Activated CD8-positive, alpha-beta memory T cell treated with anti-CD3 and anti-CD28 coated beads, Interleukin-2, amount 10 ng/mL, durations not matched to agents 7 days and 5 days (primary cell): ENCODE results near the gene RGL4. TPM values are rescaled to one million over a fixed set of nuclear protein-coding genes. Genes with fewer than 3 reads are reported as not detected.
"Not testable (repeated sequence)": the region's sequence is repeated elsewhere in the genome, so short reads cannot be mapped to it uniquely, and the experiment has no call there.

Source experiments
- ATAC-seq: fragments of 150-1000 bp; cut with Tn5 transposase; one replicate; pipeline ENCODE4 v1.10.0; 2021; ENCODE audit warnings: moderate library complexity
- CTCF ChIA-PET: fragments of 350-600 bp; sonication (Branson Sonifier 250); formaldehyde crosslinking; loops from one replicate; lab custom pipeline; 2021; ENCODE audit warnings: antibody characterized with exemption; lab: Charles Lee
- DNase-seq: peaks from one replicate; pipeline ENCODE4 v3.0.0-alpha.2; 2020
- H3K27ac Mint-ChIP-seq: one replicate; pipeline ENCODE4 v1.8.0; 2021; ENCODE audit warnings: mild to moderate bottlenecking, mixed read lengths
- H3K27me3 Mint-ChIP-seq: one replicate; pipeline ENCODE4 v1.8.0; 2021; ENCODE audit warnings: mixed read lengths
- H3K36me3 Mint-ChIP-seq: one replicate; pipeline ENCODE4 v1.8.0; 2021; ENCODE audit warnings: mild to moderate bottlenecking, mixed read lengths
- H3K4me1 Mint-ChIP-seq: one replicate; pipeline ENCODE4 v1.8.0; 2021; ENCODE audit warnings: mixed read lengths
- H3K4me3 Mint-ChIP-seq: one replicate; pipeline ENCODE4 v1.8.0; 2021; ENCODE audit warnings: mild to moderate bottlenecking, moderate library complexity, mixed read lengths
- H3K9me3 Mint-ChIP-seq: one replicate; pipeline ENCODE4 v1.8.0; 2022; ENCODE audit warnings: low read depth, mixed read lengths
- total RNA-seq, 2 experiments: library from RNA; stranded (reverse); gene quantifications; one replicate each; pipeline ENCODE4 v1.2.3, GENCODE V29; 2021

RGL4 gene
- total RNA-seq, 2 experiments from 2014 or later: 15.5 to 30.8 TPM

GRCh38 chr22:23673050-23673620, 17.7 kb upstream of the RGL4 start:
- DNase-seq: no peak
- peaks cover 35% of the 10 kb centered on the region for H3K4me1 Mint-ChIP-seq
- no peak overlapping the region for H3K4me3 Mint-ChIP-seq
- ATAC-seq: peak; percentile 4
- peaks cover 5% of the 10 kb centered on the region for H3K36me3 Mint-ChIP-seq
- H3K27me3 Mint-ChIP-seq: no peaks in the 10 kb centered on the region
- H3K27ac Mint-ChIP-seq: peak overlapping the region; percentile 67
- H3K9me3 Mint-ChIP-seq: no peaks in the 10 kb centered on the region
- CTCF ChIA-PET: interaction anchor here (0.9 kb wide), 1 partner anchor 10 kb away, joined by 3 read pairs; no protein-coding TSS in a partner anchor

GRCh38 chr22:23673826-23674690, 16.8 kb upstream of the RGL4 start:
- no peaks in the 10 kb centered on the region for H3K9me3 Mint-ChIP-seq
- no peak for DNase-seq
- H3K4me1 Mint-ChIP-seq: peaks cover 35% of the 10 kb centered on the region
- no peak overlapping the region for H3K27ac Mint-ChIP-seq
- H3K4me3 Mint-ChIP-seq: no peak overlapping the region
- CTCF ChIA-PET: no interaction called here
- no peaks in the 10 kb centered on the region for H3K27me3 Mint-ChIP-seq
- peaks cover 3% of the 10 kb centered on the region for H3K36me3 Mint-ChIP-seq
- no peak for ATAC-seq

DNA sequence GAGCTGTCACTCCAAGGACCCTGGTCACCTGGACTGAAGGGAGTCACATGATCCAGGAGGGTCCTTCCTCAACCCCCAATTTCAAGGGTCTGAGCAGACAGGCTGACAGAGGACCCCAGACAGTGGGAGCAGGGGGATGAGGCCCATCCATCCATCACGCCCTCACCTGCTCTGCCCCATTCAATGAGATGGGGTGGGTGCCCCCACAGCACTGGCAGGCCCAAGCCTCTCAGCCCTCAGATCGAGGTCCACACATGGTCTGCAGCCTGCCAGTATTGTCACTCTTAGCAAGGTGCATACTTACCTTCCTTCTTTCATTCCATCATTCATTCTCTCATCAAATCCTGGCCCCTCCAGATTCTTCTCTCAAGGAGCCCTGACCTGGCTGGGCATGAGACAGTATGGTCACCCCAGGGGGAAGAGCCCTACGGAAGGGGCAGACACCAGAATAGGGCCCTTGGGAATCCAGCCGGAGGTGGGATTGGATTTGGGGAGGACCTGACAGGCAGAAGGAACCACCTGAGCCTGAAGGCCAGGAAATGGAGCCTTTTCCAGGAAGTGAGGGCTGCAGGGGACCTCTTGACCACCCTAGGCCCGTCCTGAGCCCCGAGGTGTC, 15.8 kb upstream of the RGL4 start:
- H3K4me3 Mint-ChIP-seq, ATAC-seq: not testable (repeated sequence)

GRCh38 chr22:23675502-23676415, 15.1 kb upstream of the RGL4 start:
- H3K27me3 Mint-ChIP-seq: no peaks in the 10 kb centered on the region
- ATAC-seq (peak; percentile 41), DNase-seq (peak; percentile 69)
- H3K9me3 Mint-ChIP-seq: no peaks in the 10 kb centered on the region
- H3K36me3 Mint-ChIP-seq: peaks cover 1% of the 10 kb centered on the region
- H3K4me3 Mint-ChIP-seq: no peak overlapping the region
- peak overlapping the region; percentile 77 for H3K27ac Mint-ChIP-seq
- H3K4me1 Mint-ChIP-seq: peaks cover 37% of the 10 kb centered on the region
- CTCF ChIA-PET: no interaction called here

More for the DNA sequence above, 15.8 kb upstream of the RGL4 start:
- CTCF ChIA-PET, H3K9me3 Mint-ChIP-seq, DNase-seq, H3K36me3 Mint-ChIP-seq, H3K27me3 Mint-ChIP-seq: not testable (repeated sequence)
- H3K4me1 Mint-ChIP-seq: peaks cover 35% of the 10 kb centered on the region
- peak overlapping the region; percentile 25 for H3K27ac Mint-ChIP-seq

- peaks cover 37% of the 10 kb centered on the region for H3K4me1 Mint-ChIP-seq
- peak overlapping the region; percentile 77 for H3K27ac Mint-ChIP-seq
- H3K9me3 Mint-ChIP-seq, CTCF ChIA-PET, H3K36me3 Mint-ChIP-seq, ATAC-seq, DNase-seq, H3K27me3 Mint-ChIP-seq, H3K4me3 Mint-ChIP-seq: not testable (repeated sequence)
These were observed 13.7 kb upstream of the RGL4 start for GRCh38 chr22:23676841-23677700.

DNA sequence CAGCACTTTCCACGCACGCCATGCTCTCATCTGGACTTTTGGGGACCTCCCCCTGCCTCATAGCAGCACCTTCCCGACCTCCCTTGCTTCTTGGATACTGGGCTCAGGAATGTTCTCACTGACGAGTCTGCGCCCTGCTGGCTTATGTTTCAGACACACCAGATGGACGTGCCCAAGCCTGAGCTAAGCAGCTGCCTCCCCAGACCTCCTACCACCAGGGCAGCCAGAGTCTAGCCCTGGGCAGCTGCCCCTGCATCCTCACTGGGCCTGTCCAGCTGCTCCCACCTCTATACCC, 13.2 kb upstream of the RGL4 start:
- peaks cover 3% of the 10 kb centered on the region for H3K36me3 Mint-ChIP-seq
- CTCF ChIA-PET: no interaction called here
- ATAC-seq (no peak), DNase-seq (no peak)
- H3K27me3 Mint-ChIP-seq: no peaks in the 10 kb centered on the region
- H3K4me3 Mint-ChIP-seq: no peak overlapping the region
- no peak overlapping the region for H3K27ac Mint-ChIP-seq
- peaks cover 33% of the 10 kb centered on the region for H3K4me1 Mint-ChIP-seq
- H3K9me3 Mint-ChIP-seq: no peaks in the 10 kb centered on the region

- DNase-seq (no peak), ATAC-seq (no peak)
- Mint-ChIP-seq H3K4me3 (no peak overlapping the region), H3K27me3 (no peaks in the 10 kb centered on the region), H3K9me3 (no peaks in the 10 kb centered on the region), H3K27ac (no peak overlapping the region), H3K36me3 (peaks cover 3% of the 10 kb centered on the region), H3K4me1 (peaks cover 28% of the 10 kb centered on the region)
- CTCF ChIA-PET: no interaction called here
These were observed 12.7 kb upstream of the RGL4 start for GRCh38 chr22:23678133-23678532.

DNA sequence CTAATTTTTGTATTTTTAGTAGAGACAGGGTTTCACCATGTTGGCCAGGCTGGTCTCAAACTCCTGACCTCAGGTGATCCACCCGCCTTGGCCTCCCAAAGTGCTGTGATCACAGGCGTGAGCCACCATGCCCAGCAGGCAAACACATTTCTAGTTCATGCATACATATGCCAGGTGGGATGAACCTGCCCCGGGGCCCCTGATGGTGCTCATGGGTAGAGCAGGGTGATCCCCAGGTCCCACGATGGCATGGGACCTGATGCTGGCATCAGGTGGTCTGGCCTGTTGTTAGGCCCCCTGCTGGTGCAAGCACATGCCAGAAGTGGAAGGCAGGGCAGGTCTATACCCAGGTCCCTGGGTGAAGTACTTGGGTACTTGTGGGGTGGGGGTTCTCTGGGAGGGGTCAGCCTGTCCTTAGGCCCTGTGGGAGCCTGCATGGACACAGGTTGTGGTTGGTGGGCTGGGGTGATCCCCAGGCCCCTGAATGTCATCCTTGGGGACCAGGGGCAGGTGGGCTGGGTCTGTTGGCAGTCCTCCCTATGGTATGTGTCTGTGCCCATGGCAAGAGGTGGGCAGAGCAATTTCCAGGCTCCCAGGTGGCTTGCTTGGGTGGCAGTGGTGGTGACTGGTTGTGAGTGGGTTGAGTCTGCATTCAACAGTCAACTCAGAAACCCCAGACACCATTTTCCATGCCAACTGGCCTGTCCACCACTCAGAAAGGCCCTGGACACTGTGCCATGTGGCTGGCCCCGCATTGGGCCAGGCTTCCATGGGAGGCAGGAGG, 9.6 kb upstream of the RGL4 start:
- Mint-ChIP-seq H3K27ac (no peak overlapping the region), H3K36me3 (peaks cover 2% of the 10 kb centered on the region), H3K4me1 (peaks cover 9% of the 10 kb centered on the region), H3K27me3 (no peaks in the 10 kb centered on the region), H3K9me3 (no peaks in the 10 kb centered on the region), H3K4me3 (no peak overlapping the region)
- ATAC-seq (no peak), DNase-seq (no peak)
- CTCF ChIA-PET: no interaction called here

- ATAC-seq: no peak
- Mint-ChIP-seq H3K9me3 (no peaks in the 10 kb centered on the region), H3K4me1 (peaks cover 4% of the 10 kb centered on the region), H3K27me3 (no peaks in the 10 kb centered on the region), H3K4me3 (no peak overlapping the region), H3K36me3 (peaks cover 2% of the 10 kb centered on the region), H3K27ac (no peak overlapping the region)
- DNase-seq: no peak
- CTCF ChIA-PET: no interaction called here
These were observed 8.7 kb upstream of the RGL4 start for GRCh38 chr22:23682077-23682476.

DNA sequence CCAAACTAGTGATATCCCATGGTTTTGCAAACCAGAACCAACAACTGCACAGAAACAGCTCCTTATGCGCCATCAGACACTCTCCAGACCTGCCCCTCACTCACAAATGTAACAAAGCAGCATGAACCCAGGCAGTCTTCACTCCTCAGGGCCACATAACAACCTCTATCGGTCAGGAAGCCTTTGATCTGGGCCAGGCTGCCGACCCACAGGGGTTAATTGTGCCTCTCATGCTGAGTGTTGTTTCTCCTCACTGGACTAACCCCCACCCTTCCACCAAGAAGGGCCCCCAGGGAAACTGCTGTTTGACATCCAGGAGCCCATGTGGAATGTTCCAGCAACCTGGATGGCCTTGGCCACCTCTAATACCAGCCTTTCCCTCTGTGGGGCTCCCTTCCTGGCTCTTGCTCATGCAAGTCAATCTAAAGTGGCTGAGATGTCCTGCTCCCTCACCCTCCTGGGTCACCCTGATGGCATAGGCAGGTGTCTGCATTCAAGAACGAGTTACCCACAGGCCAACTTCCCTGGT, 7.9 kb upstream of the RGL4 start:
- peaks cover 2% of the 10 kb centered on the region for H3K4me1 Mint-ChIP-seq
- no peak overlapping the region for H3K4me3 Mint-ChIP-seq
- no peaks in the 10 kb centered on the region for H3K27me3 Mint-ChIP-seq
- DNase-seq: no peak
- ATAC-seq: no peak
- no peaks in the 10 kb centered on the region for H3K9me3 Mint-ChIP-seq
- H3K36me3 Mint-ChIP-seq: peaks cover 2% of the 10 kb centered on the region
- CTCF ChIA-PET: interaction anchor here (0.7 to 0.9 kb wide), 2 partner anchors 9 to 10 kb away, joined by 3 read pairs; no protein-coding TSS in a partner anchor
- H3K27ac Mint-ChIP-seq: no peak overlapping the region

- CTCF ChIA-PET: interaction anchor here (0.7 to 0.9 kb wide), 2 partner anchors 8 to 11 kb away, joined by 3 read pairs; no protein-coding TSS in a partner anchor
- ATAC-seq (no peak), DNase-seq (no peak)
- Mint-ChIP-seq H3K27me3 (no peaks in the 10 kb centered on the region), H3K4me1 (peaks cover 2% of the 10 kb centered on the region), H3K27ac (no peak overlapping the region), H3K36me3 (peaks cover 2% of the 10 kb centered on the region), H3K4me3 (no peak overlapping the region), H3K9me3 (no peaks in the 10 kb centered on the region)
These were observed 7.3 kb upstream of the RGL4 start for GRCh38 chr22:23683545-23683944.

DNA sequence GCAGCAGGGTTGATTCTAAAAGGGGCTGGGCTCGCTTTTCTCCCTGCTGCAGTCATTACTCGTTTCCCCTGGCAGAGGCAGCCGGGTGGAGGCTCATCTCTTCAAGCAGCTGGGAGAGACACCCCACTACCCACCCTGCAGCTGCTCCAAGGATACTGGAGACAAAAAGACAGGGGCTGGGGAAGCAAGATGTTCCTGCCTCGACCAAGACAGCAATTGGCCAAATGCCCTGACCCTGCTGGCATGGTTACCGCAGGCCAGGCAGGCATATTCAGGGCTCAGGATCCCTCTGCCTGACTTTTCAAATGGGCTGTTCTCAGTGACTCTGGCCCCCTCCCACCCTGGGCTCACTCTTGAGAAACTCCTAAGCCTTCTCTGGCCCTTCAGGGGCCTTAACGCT, 6.8 kb upstream of the RGL4 start:
- Mint-ChIP-seq H3K27me3 (no peaks in the 10 kb centered on the region), H3K4me1 (peaks cover 2% of the 10 kb centered on the region), H3K36me3 (peaks cover 2% of the 10 kb centered on the region), H3K27ac (no peak overlapping the region), H3K9me3 (no peaks in the 10 kb centered on the region), H3K4me3 (no peak overlapping the region)
- no peak for ATAC-seq
- CTCF ChIA-PET: no interaction called here
- no peak for DNase-seq
